ENCODE results near the gene KCNJ11.
"Not testable (repeated sequence)": the region's sequence is repeated elsewhere in the genome, so short reads cannot be mapped to it uniquely, and the experiment has no call there.

The KCNJ11 gene

DNA sequence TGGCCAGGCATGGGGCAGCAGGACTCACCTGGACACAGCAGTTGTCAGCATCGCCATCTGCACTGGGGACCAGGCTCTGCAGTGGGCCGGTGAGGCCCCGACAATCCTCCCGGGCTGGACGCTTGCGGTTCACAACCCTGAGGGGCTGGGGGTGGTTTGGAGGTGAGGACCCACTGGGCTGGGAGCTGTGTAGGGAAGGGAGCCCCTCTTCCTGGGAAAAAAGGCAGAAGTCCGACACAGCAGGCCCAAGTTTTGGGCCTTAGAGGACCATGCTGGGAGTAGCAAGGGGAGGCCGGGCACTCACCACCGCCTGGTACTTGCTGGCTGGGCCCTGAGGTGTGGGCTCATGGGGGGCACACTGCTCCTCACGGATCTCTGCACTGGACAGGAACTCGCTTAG is 39.8 kb upstream of the KCNJ11 start:
- H3K27ac ChIP-seq: no peak overlapping the region
- TF ChIP-seq ZFX (IDR thresholded peaks at IDR 0.05) (no peak), CTCF (conservative IDR thresholded peaks at IDR 0.05) (no peak)

- not testable (repeated sequence) for H3K27ac ChIP-seq
Measured at GRCh38 chr11:17426233-17426632, 37.8 kb upstream of the KCNJ11 start.

GRCh38 chr11:17423533-17424310 is 35.3 kb upstream of the KCNJ11 start:
- no peak overlapping the region for H3K27ac ChIP-seq
- TF ChIP-seq CTCF (conservative IDR thresholded peaks at IDR 0.05): no peak
- TF ChIP-seq ZFX (IDR thresholded peaks at IDR 0.05): no peak

- no peak overlapping the region for H3K27ac ChIP-seq
- TF ChIP-seq ZFX (IDR thresholded peaks at IDR 0.05): no peak
- TF ChIP-seq CTCF (conservative IDR thresholded peaks at IDR 0.05): no peak
Measured at GRCh38 chr11:17421781-17422180, 33.3 kb upstream of the KCNJ11 start.

- no peak overlapping the region for H3K27ac ChIP-seq
- TF ChIP-seq ZFX (IDR thresholded peaks at IDR 0.05) (no peak), CTCF (conservative IDR thresholded peaks at IDR 0.05) (no peak)
Measured at GRCh38 chr11:17418444-17419081, 30.1 kb upstream of the KCNJ11 start.

GRCh38 chr11:17416492-17416891 is 28.0 kb upstream of the KCNJ11 start:
- H3K27ac ChIP-seq: no peak overlapping the region
- TF ChIP-seq CTCF (conservative IDR thresholded peaks at IDR 0.05) (no peak), ZFX (IDR thresholded peaks at IDR 0.05) (no peak)

GRCh38 chr11:17415523-17416104 is 27.2 kb upstream of the KCNJ11 start:
- no peak for TF ChIP-seq CTCF (conservative IDR thresholded peaks at IDR 0.05)
- no peak for TF ChIP-seq ZFX (IDR thresholded peaks at IDR 0.05)
- no peak overlapping the region for H3K27ac ChIP-seq

All from C4-2B (cell line).